Measurements from ENCODE around the gene GRB14. TPM values are rescaled to one million over a fixed set of nuclear protein-coding genes. Genes with fewer than 3 reads are reported as not detected.

Gene GRB14
- polyA plus RNA-seq, 3 donors, result 44.8 to 60.4 (median 55.2) TPM

Other genes with a start within 250 kb of the GRB14 start
- gene COBLL1, start 220.3 kb upstream of the GRB14 start, polyA plus RNA-seq (ENCODE audit: insufficient read length in 3 of 3), result 100 to 1,000 TPM; 103 to 160 (median 119) TPM

All from renal pelvis (tissue), 3 donors.